Upper lobe of left lung (tissue), 6 donors: ENCODE results near the gene EXOSC1. TPM values are rescaled to one million over a fixed set of nuclear protein-coding genes. Genes with fewer than 3 reads are reported as not detected.

Experiments
- ATAC-seq, 2 donors: fragments of 200-7000 bp; cut with Tn5 transposase; one replicate each; pipeline ENCODE4 v1.9.1; 2022; ENCODE audit warnings: mild to moderate bottlenecking in 2 of 2, moderate library complexity in 2 of 2; ENCODE audit not compliant: low FRiP score in 2 of 2
- DNase-seq, 2 donors: peaks; one replicate each; pipeline ENCODE4 v3.0.0-alpha.2; 2019 to 2020
- H3K27ac ChIP-seq, 4 donors: fragments of 200-600 bp; sonication (generic); one replicate each; pipeline ENCODE4 v1.5.1; 2016 to 2019
- H3K27me3 ChIP-seq, 4 donors: fragments of 200-600 bp; sonication (generic); one replicate each; pipeline ENCODE4 v1.5.1; 2017 to 2019
- H3K36me3 ChIP-seq, 4 donors: fragments of 200-600 bp; sonication (generic); one replicate each; pipeline ENCODE4 v1.5.1; 2016 to 2019
- H3K4me1 ChIP-seq, 4 donors: fragments of 200-600 bp; sonication (generic); one replicate each; pipeline ENCODE4 v1.5.1; 2018 to 2019
- H3K4me3 ChIP-seq, 4 donors: fragments of 200-600 bp; sonication (generic); one replicate each; pipeline ENCODE4 v1.5.1; 2017 to 2019; ENCODE audit warnings: mild to moderate bottlenecking in 2 of 4, moderate library complexity in 1 of 4
- H3K9me3 ChIP-seq, 4 donors: fragments of 200-600 bp; sonication (generic); one replicate each; pipeline ENCODE4 v1.5.1; 2018 to 2019
- CTCF ChIP-seq, 6 experiments: fragments of 450-650 bp in 4 of 6; fragments of 200-600 bp in 2 of 6; sonication (generic) in 2 of 6; IDR thresholded peaks; one replicate each; pipeline ENCODE4 v1.5.1; 2016 to 2019; ENCODE audit warnings: antibody characterized with exemption in 6 of 6
- EP300 ChIP-seq, 4 donors: sonication (generic); formaldehyde crosslinking; IDR thresholded peaks; one replicate each; pipeline ENCODE4 v1.5.1; 2017; ENCODE audit warnings: antibody characterized with exemption in 4 of 4, control low read depth in 2 of 4
- POLR2A ChIP-seq, 4 donors: fragments of 450-650 bp; IDR thresholded peaks; one replicate each; pipeline ENCODE4 v1.5.1; 2016 to 2017; ENCODE audit warnings: antibody characterized with exemption in 4 of 4, mild to moderate bottlenecking in 2 of 4
- POLR2AphosphoS5 ChIP-seq, 2 donors: sonication (generic); formaldehyde crosslinking; IDR thresholded peaks; one replicate each; pipeline ENCODE4 v1.5.1; 2017; ENCODE audit warnings: antibody characterized with exemption in 2 of 2
- WGBS, 2 donors: methylation state at CpG; one replicate each; pipeline ENCODE4 v1.1.5; 2017 to 2018; 5-methylcytosine and 5-hydroxymethylcytosine counted together
- total RNA-seq, 6 donors: library from RNA; depleted of rRNA in 4 of 6; stranded (reverse); fragments of >200 nt in 4 of 6; gene quantifications; one replicate each; pipeline versions ENCODE4 v1.1.0 to v1.2.1, GENCODE V29; 2016 to 2021
- donor health status: DM: no; HTN: no; CAD: no; lungs with moderate emphysema.
- donor health status: DM: no; HTN: yes; CAD: no; lungs with severe emphysema.

Gene EXOSC1
- total RNA-seq, 6 donors from 2014 or later: 19.5 to 30.4 (median 28.1) TPM

- TF ChIP-seq POLR2A (IDR thresholded peaks at IDR 0.05) (no peak), POLR2AphosphoS5 (IDR thresholded peaks at IDR 0.05) (no peak), EP300 (IDR thresholded peaks at IDR 0.05) (no peak), CTCF (IDR thresholded peaks at IDR 0.05) (no peak)
- peaks cover 21 to 49% (median 35%) of the 10 kb centered on the region in 4 donors for H3K4me1 ChIP-seq
- H3K9me3 ChIP-seq: no peaks in the 10 kb centered on the region
- 93 to 98% methylated on average over 6 of the region's 6 CpGs for WGBS, 2 donors
- H3K4me3 ChIP-seq: no peak overlapping the region
- H3K27ac ChIP-seq: no peak overlapping the region
- peaks cover 10 to 57% (median 33%) of the 10 kb centered on the region in 4 donors for H3K36me3 ChIP-seq
- DNase-seq (no peak), ATAC-seq (no peak)
- H3K27me3 ChIP-seq: no peaks in the 10 kb centered on the region
Measured at GRCh38 chr10:97452352-97452751, 6.5 kb upstream of the EXOSC1 start.

- TF ChIP-seq EP300 (IDR thresholded peaks at IDR 0.05) (no peak), POLR2A (IDR thresholded peaks at IDR 0.05) (no peak), POLR2AphosphoS5 (IDR thresholded peaks at IDR 0.05) (no peak), CTCF (IDR thresholded peaks at IDR 0.05) (no peak)
- Histone ChIP-seq H3K27me3 (no peaks in the 10 kb centered on the region), H3K36me3 (peaks cover 3 to 50% (median 26%) of the 10 kb centered on the region in 4 donors), H3K4me3 (no peak overlapping the region), H3K4me1 (peaks cover 29 to 57% (median 42%) of the 10 kb centered on the region in 4 donors), H3K9me3 (no peaks in the 10 kb centered on the region), H3K27ac (peak overlapping the region in 1 of 4 donors; percentile 26)
- ATAC-seq (no peak), DNase-seq (peak in 1 of 2 donors; percentile 72)
- WGBS, 2 donors: 91 to 96% methylated on average over 14 to 15 of the region's 17 CpGs
Measured at GRCh38 chr10:97451605-97452004, 5.8 kb upstream of the EXOSC1 start.

- H3K27ac ChIP-seq: peak overlapping the region in 1 of 4 donors; percentile 26
- H3K4me3 ChIP-seq: no peak overlapping the region
- no peaks in the 10 kb centered on the region for H3K27me3 ChIP-seq
- DNase-seq: no peak
- H3K36me3 ChIP-seq: peaks cover 0 to 42% (median 19%) of the 10 kb centered on the region in 4 donors
- TF ChIP-seq EP300 (IDR thresholded peaks at IDR 0.05) (no peak), CTCF (IDR thresholded peaks at IDR 0.05) (no peak), POLR2AphosphoS5 (IDR thresholded peaks at IDR 0.05) (no peak), POLR2A (IDR thresholded peaks at IDR 0.05) (no peak)
- ATAC-seq: no peak
- no peaks in the 10 kb centered on the region for H3K9me3 ChIP-seq
- WGBS, 2 donors: 59 to 60% methylated on average over 2 of the region's 2 CpGs
- H3K4me1 ChIP-seq: peaks cover 30 to 58% (median 45%) of the 10 kb centered on the region in 4 donors
Measured at GRCh38 chr10:97450828-97451227, 5.0 kb upstream of the EXOSC1 start.

- 2 to 5% methylated on average over 5 to 13 of the region's 13 CpGs for WGBS, 2 donors
- Histone ChIP-seq H3K36me3 (peaks cover 8 to 20% (median 15%) of the 10 kb centered on the region in 4 donors), H3K9me3 (no peaks in the 10 kb centered on the region), H3K4me3 (peak overlapping the region; percentile 68 to 99 (median 75)), H3K4me1 (peaks cover 35 to 44% (median 40%) of the 10 kb centered on the region in 4 donors), H3K27me3 (no peaks in the 10 kb centered on the region), H3K27ac (peak overlapping the region; percentile 59 to 88 (median 72))
- DNase-seq: no peak
- TF ChIP-seq POLR2AphosphoS5 (IDR thresholded peaks at IDR 0.05) (no peak), CTCF (IDR thresholded peaks at IDR 0.05) (no peak), POLR2A (IDR thresholded peaks at IDR 0.05) (no peak), EP300 (IDR thresholded peaks at IDR 0.05) (no peak)
- ATAC-seq: no peak
Measured at GRCh38 chr10:97445357-97445721, 467 bp downstream of the EXOSC1 start.

GRCh38 chr10:97444212-97444611 is 1.6 kb downstream of the EXOSC1 start:
- WGBS, 2 donors: 82 to 94% methylated on average over 1 of the region's 1 CpG
- no peak for DNase-seq

More at GRCh38 chr10:97444212-97444611, 1.6 kb downstream of the EXOSC1 start:
- peaks cover 12 to 32% (median 22%) of the 10 kb centered on the region in 4 donors for H3K36me3 ChIP-seq
- no peaks in the 10 kb centered on the region for H3K27me3 ChIP-seq
- ATAC-seq: no peak
- TF ChIP-seq CTCF (IDR thresholded peaks at IDR 0.05) (no peak), EP300 (IDR thresholded peaks at IDR 0.05) (no peak), POLR2AphosphoS5 (IDR thresholded peaks at IDR 0.05) (no peak), POLR2A (IDR thresholded peaks at IDR 0.05) (no peak)
- peaks cover 29 to 44% (median 35%) of the 10 kb centered on the region in 4 donors for H3K4me1 ChIP-seq
- no peak overlapping the region for H3K27ac ChIP-seq
- no peak overlapping the region for H3K4me3 ChIP-seq
- H3K9me3 ChIP-seq: no peaks in the 10 kb centered on the region
